Measurements from ENCODE around the gene GIMAP4.
"Not testable (repeated sequence)": the region's sequence is repeated elsewhere in the genome, so short reads cannot be mapped to it uniquely, and the experiment has no call there.

GIMAP4 gene

DNA sequence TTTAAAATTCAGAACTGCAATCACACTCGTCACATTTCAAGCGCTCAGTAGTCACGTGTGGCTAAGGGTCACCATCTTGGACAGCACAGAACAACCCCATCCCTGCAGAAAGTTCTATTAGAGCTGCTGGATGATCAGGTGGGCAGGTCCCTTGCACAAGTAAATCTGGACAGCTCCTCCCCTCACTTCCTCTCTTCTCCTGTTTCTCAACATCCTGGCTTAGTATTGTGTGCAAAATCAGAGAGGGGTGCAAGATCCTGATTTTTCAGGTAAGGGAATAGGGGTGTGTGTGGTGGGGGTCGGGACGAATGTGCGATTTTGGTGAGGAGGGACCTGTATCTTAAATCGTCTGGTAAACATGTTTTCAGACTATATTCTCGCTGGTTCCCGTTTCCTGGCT is at the start of gene GIMAP4:
TSS of gene GIMAP4 (plus strand) at position 222 of the 400 bp plus-strand sequence. CDS start 2,512 bp downstream, outside the sequence.
- peak within 1 kb of the TSS; percentile 97 for H3K27ac Mint-ChIP-seq
- ATAC-seq (peak; percentile 63), DNase-seq (ENCODE audit: low spot score in 2 of 2) (peak in 1 of 2 donors; percentile 58)
- H3K4me1 Mint-ChIP-seq: peaks cover 74% of the 10 kb centered on the region
- peaks cover 50% of the 10 kb centered on the region for H3K36me3 Mint-ChIP-seq
- peaks cover under 1% of the 10 kb centered on the region for H3K9me3 Mint-ChIP-seq
- H3K4me3 Mint-ChIP-seq: peak within 1 kb of the TSS; percentile 85

DNA sequence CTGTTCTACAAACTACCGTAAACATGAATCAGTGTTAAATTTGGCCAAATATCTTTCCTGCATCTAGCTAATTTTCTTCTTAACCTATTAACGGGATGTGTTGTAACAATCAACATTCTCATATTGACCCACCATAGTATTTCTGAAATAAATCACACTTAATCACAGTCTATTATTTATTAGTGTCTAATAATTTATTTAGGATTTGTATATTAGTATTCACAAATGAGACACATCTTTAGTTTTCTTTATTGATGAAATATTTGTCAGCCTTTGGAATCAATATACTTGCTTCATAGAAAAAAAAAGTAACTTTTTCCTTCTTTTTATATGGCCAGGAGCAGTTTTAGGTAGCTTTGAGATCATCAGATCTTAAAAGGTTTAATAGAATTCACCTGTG is 47.9 kb upstream of the GIMAP4 start:
- Mint-ChIP-seq H3K4me3 (peak overlapping the region; percentile 87), H3K27ac (peak overlapping the region; percentile 97), H3K4me1 (peaks cover 40% of the 10 kb centered on the region), H3K9me3 (no peaks in the 10 kb centered on the region), H3K36me3 (peaks cover 41% of the 10 kb centered on the region)
- DNase-seq (ENCODE audit: low spot score in 2 of 2): no peak
- no peak for ATAC-seq

DNA sequence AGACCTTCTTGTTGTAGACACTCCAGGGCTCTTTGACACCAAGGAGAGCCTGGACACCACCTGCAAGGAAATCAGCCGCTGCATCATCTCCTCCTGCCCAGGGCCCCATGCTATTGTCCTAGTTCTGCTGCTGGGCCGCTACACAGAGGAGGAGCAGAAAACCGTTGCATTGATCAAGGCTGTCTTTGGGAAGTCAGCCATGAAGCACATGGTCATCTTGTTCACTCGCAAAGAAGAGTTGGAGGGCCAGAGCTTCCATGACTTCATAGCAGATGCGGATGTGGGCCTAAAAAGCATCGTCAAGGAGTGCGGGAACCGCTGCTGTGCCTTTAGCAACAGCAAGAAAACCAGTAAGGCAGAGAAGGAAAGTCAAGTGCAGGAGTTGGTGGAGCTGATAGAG is 47.0 kb upstream of the GIMAP4 start:
- Mint-ChIP-seq H3K9me3 (no peaks in the 10 kb centered on the region), H3K27ac (peak overlapping the region; percentile 97), H3K36me3 (peaks cover 41% of the 10 kb centered on the region), H3K4me3 (peak overlapping the region; percentile 87), H3K4me1 (peaks cover 39% of the 10 kb centered on the region)
- DNase-seq (ENCODE audit: low spot score in 2 of 2): peak in 1 of 2 donors; percentile 71
- ATAC-seq: peak; percentile 61

DNA sequence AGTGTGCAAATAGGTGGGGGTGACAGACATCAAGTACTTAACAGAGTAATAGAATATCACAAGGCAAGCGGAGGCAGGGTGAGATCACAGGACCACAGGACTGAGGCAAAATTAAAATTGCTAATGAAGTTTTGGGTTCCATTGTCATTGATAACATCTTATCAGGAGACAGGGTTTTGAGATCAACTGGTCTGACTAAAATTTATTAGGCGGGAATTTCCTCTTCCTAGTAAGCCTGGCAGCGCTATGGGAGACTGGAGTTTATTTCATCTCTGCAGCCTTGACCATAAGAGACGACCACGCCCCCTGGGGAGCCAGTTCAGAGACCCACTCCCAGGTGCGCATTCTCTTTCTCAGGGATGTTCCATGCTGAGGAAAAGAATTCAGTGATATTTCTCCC is 44.3 kb upstream of the GIMAP4 start:
- H3K4me1 Mint-ChIP-seq: peaks cover 45% of the 10 kb centered on the region
- peak overlapping the region; percentile 56 for H3K27ac Mint-ChIP-seq
- ATAC-seq; DNase-seq (ENCODE audit: low spot score in 2 of 2); H3K9me3 Mint-ChIP-seq: not testable (repeated sequence)
- H3K4me3 Mint-ChIP-seq: peak overlapping the region; percentile 87
- peaks cover 38% of the 10 kb centered on the region for H3K36me3 Mint-ChIP-seq

DNA sequence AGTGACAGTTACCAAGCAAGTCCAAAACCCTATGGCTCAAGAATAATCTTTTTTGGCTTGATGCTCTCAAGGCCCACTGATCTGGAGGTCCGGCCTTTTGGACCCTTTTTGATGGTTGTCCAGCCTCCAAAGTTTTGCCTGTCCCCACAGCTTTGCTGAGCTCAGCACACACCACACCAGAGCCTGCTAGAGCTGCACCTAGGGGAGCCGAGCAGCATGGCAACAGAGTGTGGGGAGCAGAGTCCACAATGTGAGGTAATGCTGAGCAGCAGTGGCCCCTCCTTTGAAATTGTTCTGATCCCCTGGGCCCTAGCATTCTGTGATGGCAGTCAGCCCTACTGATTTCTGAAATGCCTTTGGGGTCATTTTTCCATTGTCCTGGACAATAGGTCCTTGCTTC is 43.2 kb upstream of the GIMAP4 start:
- H3K9me3 Mint-ChIP-seq: peaks cover 13% of the 10 kb centered on the region
- H3K27ac Mint-ChIP-seq: no peak overlapping the region
- peaks cover 36% of the 10 kb centered on the region for H3K4me1 Mint-ChIP-seq
- peaks cover 35% of the 10 kb centered on the region for H3K36me3 Mint-ChIP-seq
- ATAC-seq: peak; percentile 74
- no peak overlapping the region for H3K4me3 Mint-ChIP-seq
- no peak for DNase-seq (ENCODE audit: low spot score in 2 of 2)

- H3K4me3 Mint-ChIP-seq: no peak overlapping the region
- H3K9me3 Mint-ChIP-seq: peaks cover 39% of the 10 kb centered on the region
- peaks cover 13% of the 10 kb centered on the region for H3K4me1 Mint-ChIP-seq
- no peak for ATAC-seq
- no peak for DNase-seq (ENCODE audit: low spot score in 2 of 2)
- H3K36me3 Mint-ChIP-seq: no peaks in the 10 kb centered on the region
- no peak overlapping the region for H3K27ac Mint-ChIP-seq
Observed at GRCh38 chr7:150531704-150532103, 35.5 kb upstream of the GIMAP4 start.

GRCh38 chr7:150538259-150538658 is 28.9 kb upstream of the GIMAP4 start:
- H3K9me3 Mint-ChIP-seq: peaks cover 13% of the 10 kb centered on the region

DNA sequence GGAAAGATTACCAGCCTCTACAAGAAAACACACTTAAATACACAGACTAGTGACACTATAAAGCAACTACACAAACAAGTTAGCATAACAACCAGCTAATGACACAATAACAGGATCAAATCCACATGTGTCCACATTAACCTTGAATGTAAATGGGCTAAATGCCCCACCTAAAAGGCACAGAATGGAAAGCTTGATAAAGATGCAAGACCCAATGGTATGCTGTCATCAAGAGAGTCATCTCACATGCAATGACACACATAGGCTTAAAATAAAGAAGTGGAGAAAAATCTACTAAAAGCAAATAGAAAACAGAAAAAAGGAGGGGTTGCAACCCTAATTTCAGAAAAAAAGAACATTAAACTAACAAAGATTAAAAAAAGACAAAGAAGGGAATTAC is 14.0 kb upstream of the GIMAP4 start:
- H3K27ac Mint-ChIP-seq: peak overlapping the region; percentile 63
- no peak overlapping the region for H3K4me3 Mint-ChIP-seq
- H3K9me3 Mint-ChIP-seq: peaks cover 23% of the 10 kb centered on the region
- DNase-seq (ENCODE audit: low spot score in 2 of 2) (no peak), ATAC-seq (no peak)
- H3K4me1 Mint-ChIP-seq: peaks cover 46% of the 10 kb centered on the region
- no peaks in the 10 kb centered on the region for H3K36me3 Mint-ChIP-seq

More at GRCh38 chr7:150538259-150538658, 28.9 kb upstream of the GIMAP4 start:
- Mint-ChIP-seq H3K27ac (no peak overlapping the region), H3K36me3 (no peaks in the 10 kb centered on the region), H3K4me3 (no peak overlapping the region), H3K4me1 (peaks cover 11% of the 10 kb centered on the region)
- DNase-seq (ENCODE audit: low spot score in 2 of 2) (no peak), ATAC-seq (no peak)

GRCh38 chr7:150556521-150557138 is 10.6 kb upstream of the GIMAP4 start:
- Mint-ChIP-seq H3K27ac (peak overlapping the region; percentile 87), H3K9me3 (peaks cover 25% of the 10 kb centered on the region), H3K4me1 (peaks cover 38% of the 10 kb centered on the region), H3K4me3 (peak overlapping the region; percentile 62), H3K36me3 (no peaks in the 10 kb centered on the region)
- no peak for DNase-seq (ENCODE audit: low spot score in 2 of 2)
- ATAC-seq: peak; percentile 77

GRCh38 chr7:150560486-150560885 is 6.7 kb upstream of the GIMAP4 start:
- ATAC-seq (no peak), DNase-seq (ENCODE audit: low spot score in 2 of 2) (no peak)
- Mint-ChIP-seq H3K4me1 (peaks cover 39% of the 10 kb centered on the region), H3K9me3 (peaks cover 7% of the 10 kb centered on the region), H3K4me3 (no peak overlapping the region), H3K27ac (no peak overlapping the region), H3K36me3 (no peaks in the 10 kb centered on the region)

DNA sequence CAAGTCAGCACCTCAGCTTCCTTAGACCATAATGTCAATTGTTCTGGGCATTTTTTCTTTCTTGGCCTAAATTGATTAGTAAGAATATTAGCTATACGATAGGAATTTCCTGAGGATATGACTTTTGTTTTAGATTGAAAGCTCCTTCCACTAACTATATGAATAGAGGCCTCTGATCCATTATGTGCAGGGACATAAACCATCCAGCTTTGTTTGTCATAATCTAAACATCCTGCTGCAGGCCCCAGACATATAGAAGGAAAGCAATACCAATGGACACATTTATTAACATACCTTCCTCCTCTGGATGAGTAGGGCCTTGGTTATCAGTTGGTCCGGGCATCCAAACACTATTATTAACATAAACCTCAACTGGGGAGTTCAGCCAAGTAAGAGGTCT is 4.3 kb upstream of the GIMAP4 start:
- ATAC-seq (no peak), DNase-seq (ENCODE audit: low spot score in 2 of 2) (no peak)
- peaks cover 7% of the 10 kb centered on the region for H3K9me3 Mint-ChIP-seq
- H3K27ac Mint-ChIP-seq: peak overlapping the region; percentile 86
- peaks cover 8% of the 10 kb centered on the region for H3K36me3 Mint-ChIP-seq
- peaks cover 51% of the 10 kb centered on the region for H3K4me1 Mint-ChIP-seq
- peak overlapping the region; percentile 59 for H3K4me3 Mint-ChIP-seq

GRCh38 chr7:150564006-150564405 is 3.2 kb upstream of the GIMAP4 start:
- H3K4me3 Mint-ChIP-seq: peak overlapping the region; percentile 59
- peaks cover 57% of the 10 kb centered on the region for H3K4me1 Mint-ChIP-seq

GRCh38 chr7:150564566-150564965 is 2.6 kb upstream of the GIMAP4 start:
- Mint-ChIP-seq H3K4me3 (peak overlapping the region; percentile 59), H3K9me3 (peaks cover 7% of the 10 kb centered on the region), H3K27ac (peak overlapping the region; percentile 97), H3K4me1 (peaks cover 63% of the 10 kb centered on the region), H3K36me3 (peaks cover 24% of the 10 kb centered on the region)
- ATAC-seq: no peak
- DNase-seq (ENCODE audit: low spot score in 2 of 2): no peak

More at GRCh38 chr7:150564006-150564405, 3.2 kb upstream of the GIMAP4 start:
- Mint-ChIP-seq H3K9me3 (peaks cover 7% of the 10 kb centered on the region), H3K27ac (peak overlapping the region; percentile 86), H3K36me3 (peaks cover 19% of the 10 kb centered on the region)
- DNase-seq (ENCODE audit: low spot score in 2 of 2) (peak in 1 of 2 donors; percentile 59), ATAC-seq (peak; percentile 84)

GRCh38 chr7:150565239-150565638 is 2.0 kb upstream of the GIMAP4 start:
- Mint-ChIP-seq H3K9me3 (peaks cover 4% of the 10 kb centered on the region), H3K4me3 (no peak overlapping the region), H3K4me1 (peaks cover 69% of the 10 kb centered on the region), H3K27ac (peak overlapping the region; percentile 97), H3K36me3 (peaks cover 31% of the 10 kb centered on the region)
- ATAC-seq: no peak
- no peak for DNase-seq (ENCODE audit: low spot score in 2 of 2)

DNA sequence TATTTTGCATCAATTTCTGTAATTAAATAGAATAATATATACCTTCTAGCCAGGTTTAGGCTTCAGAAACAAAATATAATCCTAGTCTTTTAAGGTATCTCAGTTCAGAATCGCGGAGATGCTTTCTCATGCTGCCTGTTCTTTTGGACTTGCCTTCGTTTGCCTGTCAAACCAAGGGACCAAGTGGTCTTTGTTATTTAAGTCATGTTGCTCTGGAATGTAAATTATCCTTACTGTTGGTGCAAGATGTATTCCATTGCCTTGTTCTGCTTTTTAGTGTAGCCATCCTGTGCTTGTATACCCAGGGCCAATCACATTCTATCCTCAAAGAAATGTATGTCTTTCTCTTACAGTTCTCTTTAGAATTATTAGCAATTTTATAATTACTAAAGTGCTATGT is 1.1 kb upstream of the GIMAP4 start:
- DNase-seq (ENCODE audit: low spot score in 2 of 2) (no peak), ATAC-seq (no peak)
- H3K4me3 Mint-ChIP-seq: peak overlapping the region; percentile 85
- peaks cover 73% of the 10 kb centered on the region for H3K4me1 Mint-ChIP-seq
- H3K36me3 Mint-ChIP-seq: peaks cover 40% of the 10 kb centered on the region
- H3K27ac Mint-ChIP-seq: peak overlapping the region; percentile 97
- H3K9me3 Mint-ChIP-seq: peaks cover 2% of the 10 kb centered on the region

GRCh38 chr7:150566572-150566971 is 618 bp upstream of the GIMAP4 start:
- Mint-ChIP-seq H3K9me3 (peaks cover 2% of the 10 kb centered on the region), H3K36me3 (peaks cover 44% of the 10 kb centered on the region), H3K4me1 (peaks cover 73% of the 10 kb centered on the region), H3K4me3 (peak overlapping the region; percentile 85), H3K27ac (peak overlapping the region; percentile 97)
- DNase-seq (ENCODE audit: low spot score in 2 of 2) (no peak), ATAC-seq (peak; percentile 40)

Data from stimulated activated effector memory CD8-positive, alpha-beta T cell treated with anti-CD3 and anti-CD28 coated beads, Interleukin-12 subunit alpha, Interleukin-12 subunit beta, amount 100 ng/mL, for 72 hours (primary cell).